MM.1S (cell line): ENCODE data around the gene TMEM51.

Source experiments
- DNase-seq: peaks from one replicate; pipeline ENCODE4 v3.0.0-alpha.2; 2015
- H2AFZ ChIP-seq: fragments of 300-600 bp; sonication (generic); 2 replicates; pipeline ENCODE4 v1.6.0; 2016; ENCODE audit warnings: antibody characterized with exemption, low read length
- H3F3A ChIP-seq: fragments of 300-600 bp; sonication (generic); 2 replicates; pipeline ENCODE4 v1.6.1; 2016; ENCODE audit warnings: mild to moderate bottlenecking, antibody characterized with exemption, low read length, moderate library complexity, mixed read lengths; ENCODE audit not compliant: insufficient read depth
- H3K27ac ChIP-seq: fragments of 300-600 bp; sonication (generic); 2 replicates; pipeline ENCODE4 v1.5.1; 2016; ENCODE audit warnings: mild to moderate bottlenecking, low read length
- H3K27me3 ChIP-seq: fragments of 300-600 bp; sonication (generic); replicated peaks from 2 replicates; pipeline ENCODE4 v1.6.0; 2016; ENCODE audit warnings: low read length; ENCODE audit not compliant: insufficient read depth
- H3K36me3 ChIP-seq: fragments of 300-600 bp; sonication (generic); replicated peaks from 2 replicates; pipeline ENCODE4 v1.6.1; 2016; ENCODE audit warnings: mild to moderate bottlenecking, low read length, mixed read lengths; ENCODE audit not compliant: insufficient read depth
- H3K4me1 ChIP-seq: fragments of 300-600 bp; sonication (generic); 2 replicates; pipeline ENCODE4 v1.6.1; 2016; ENCODE audit warnings: low read length, mixed read lengths
- H3K4me2 ChIP-seq: fragments of 300-600 bp; sonication (generic); 2 replicates; pipeline ENCODE4 v1.6.0; 2016; ENCODE audit warnings: low read depth, low read length
- H3K4me3 ChIP-seq: fragments of 300-600 bp; sonication (generic); 2 replicates; pipeline ENCODE4 v1.5.1; 2016; ENCODE audit warnings: low read length, mixed read lengths
- H3K79me2 ChIP-seq: fragments of 300-600 bp; sonication (generic); 2 replicates; pipeline ENCODE4 v1.6.1; 2016; ENCODE audit warnings: mixed run types, low read length, mixed read lengths
- H3K9ac ChIP-seq: fragments of 300-600 bp; sonication (generic); 2 replicates; pipeline ENCODE4 v1.6.1; 2016; ENCODE audit warnings: low read length, mixed read lengths
- H3K9me2 ChIP-seq: fragments of 300-600 bp; sonication (generic); replicated peaks from 2 replicates; pipeline ENCODE4 v1.6.1; 2016; ENCODE audit warnings: mild to moderate bottlenecking, low read length, mixed read lengths; ENCODE audit not compliant: insufficient read depth
- H3K9me3 ChIP-seq: fragments of 300-600 bp; sonication (generic); replicated peaks from 2 replicates; pipeline ENCODE4 v1.6.1; 2016; ENCODE audit warnings: mild to moderate bottlenecking, low read length, mixed read lengths; ENCODE audit not compliant: insufficient read depth
- H4K20me1 ChIP-seq: fragments of 300-600 bp; sonication (generic); 2 replicates; pipeline ENCODE4 v1.6.1; 2016; ENCODE audit warnings: mild to moderate bottlenecking, low read length, moderate library complexity, mixed read lengths; ENCODE audit not compliant: insufficient read depth
- CTCF ChIP-seq: fragments of 300-600 bp; sonication (generic); IDR thresholded peaks from 2 replicates; pipeline ENCODE4 v1.5.1; 2016; ENCODE audit warnings: antibody characterized with exemption, low read length, mixed read lengths
- EZH2 ChIP-seq: fragments of 300-600 bp; sonication (generic); optimal IDR thresholded peaks from 2 replicates; pipeline ENCODE3; 2017; ENCODE audit warnings: low read depth, mild to moderate bottlenecking, antibody characterized with exemption, low read length, mixed read lengths
- EZH2phosphoT487 ChIP-seq: fragments of 300-600 bp; sonication (generic); IDR thresholded peaks from 2 replicates; pipeline ENCODE4 v1.6.1; 2018; ENCODE audit warnings: antibody characterized with exemption, low read length

The TMEM51 gene

GRCh38 chr1:15168479-15168878 lies 14.9 kb downstream of the TMEM51 start:
- Histone ChIP-seq H3K27ac (no peak overlapping the region), H3K4me3 (no peak overlapping the region), H3K36me3 (no peaks in the 10 kb centered on the region), H3K9ac (no peak overlapping the region), H3K9me3 (no peaks in the 10 kb centered on the region), H3K4me1 (peaks cover 16% of the 10 kb centered on the region), H4K20me1 (no peaks in the 10 kb centered on the region), H3F3A (no peaks in the 10 kb centered on the region; the same call in 1 of the 2 replicates), H3K27me3 (no peaks in the 10 kb centered on the region), H3K9me2 (no peaks in the 10 kb centered on the region), H2AFZ (no peak overlapping the region), H3K79me2 (peaks cover 38% of the 10 kb centered on the region), H3K4me2 (no peak overlapping the region)
- DNase-seq, result no peak
- TF ChIP-seq EZH2 (no peak), EZH2phosphoT487 (no peak), CTCF (no peak)

- peaks cover 30% of the 10 kb centered on the region for H3K4me1 ChIP-seq
- H3K27ac ChIP-seq, result no peak overlapping the region
- TF ChIP-seq CTCF, result no peak
- no peak for TF ChIP-seq EZH2phosphoT487
- no peak overlapping the region for H3K4me3 ChIP-seq
- H3K9ac ChIP-seq, result no peak overlapping the region
- H3K79me2 ChIP-seq, result peaks cover 37% of the 10 kb centered on the region
- H3K9me2 ChIP-seq, result no peaks in the 10 kb centered on the region
- H2AFZ ChIP-seq, result no peak overlapping the region
- H3K36me3 ChIP-seq, result no peaks in the 10 kb centered on the region
- no peaks in the 10 kb centered on the region for H3K27me3 ChIP-seq
- no peak for DNase-seq
- no peaks in the 10 kb centered on the region for H4K20me1 ChIP-seq
- H3K4me2 ChIP-seq, result no peak overlapping the region
- H3F3A ChIP-seq, result peaks cover 10% of the 10 kb centered on the region
- no peaks in the 10 kb centered on the region for H3K9me3 ChIP-seq
These were observed 16.5 kb downstream of the TMEM51 start for GRCh38 chr1:15170071-15170470.

- TF ChIP-seq EZH2phosphoT487 (no peak), CTCF (no peak)
- Histone ChIP-seq H3K9ac (no peak overlapping the region), H2AFZ (no peak overlapping the region), H3K36me3 (no peaks in the 10 kb centered on the region), H3K27ac (no peak overlapping the region), H3K79me2 (peaks cover 28% of the 10 kb centered on the region), H3K9me2 (no peaks in the 10 kb centered on the region), H3K4me1 (peaks cover 39% of the 10 kb centered on the region), H3K27me3 (no peaks in the 10 kb centered on the region), H3K4me2 (no peak overlapping the region), H3K4me3 (no peak overlapping the region), H3K9me3 (no peaks in the 10 kb centered on the region), H4K20me1 (no peaks in the 10 kb centered on the region), H3F3A (peaks cover 21% of the 10 kb centered on the region)
- no peak for DNase-seq
These were observed 17.8 kb downstream of the TMEM51 start for GRCh38 chr1:15171271-15171908.
